GM19238 (cell line): Measurements from ENCODE around the gene HIC2.
"Not testable (repeated sequence)": the region's sequence is repeated elsewhere in the genome, so short reads cannot be mapped to it uniquely, and the experiment has no call there.

Source experiments
- DNase-seq: peaks from one replicate; pipeline ENCODE4 v3.0.0; 2011; ENCODE audit warnings: low spot score; ENCODE audit not compliant: insufficient read length

The HIC2 gene

DNA sequence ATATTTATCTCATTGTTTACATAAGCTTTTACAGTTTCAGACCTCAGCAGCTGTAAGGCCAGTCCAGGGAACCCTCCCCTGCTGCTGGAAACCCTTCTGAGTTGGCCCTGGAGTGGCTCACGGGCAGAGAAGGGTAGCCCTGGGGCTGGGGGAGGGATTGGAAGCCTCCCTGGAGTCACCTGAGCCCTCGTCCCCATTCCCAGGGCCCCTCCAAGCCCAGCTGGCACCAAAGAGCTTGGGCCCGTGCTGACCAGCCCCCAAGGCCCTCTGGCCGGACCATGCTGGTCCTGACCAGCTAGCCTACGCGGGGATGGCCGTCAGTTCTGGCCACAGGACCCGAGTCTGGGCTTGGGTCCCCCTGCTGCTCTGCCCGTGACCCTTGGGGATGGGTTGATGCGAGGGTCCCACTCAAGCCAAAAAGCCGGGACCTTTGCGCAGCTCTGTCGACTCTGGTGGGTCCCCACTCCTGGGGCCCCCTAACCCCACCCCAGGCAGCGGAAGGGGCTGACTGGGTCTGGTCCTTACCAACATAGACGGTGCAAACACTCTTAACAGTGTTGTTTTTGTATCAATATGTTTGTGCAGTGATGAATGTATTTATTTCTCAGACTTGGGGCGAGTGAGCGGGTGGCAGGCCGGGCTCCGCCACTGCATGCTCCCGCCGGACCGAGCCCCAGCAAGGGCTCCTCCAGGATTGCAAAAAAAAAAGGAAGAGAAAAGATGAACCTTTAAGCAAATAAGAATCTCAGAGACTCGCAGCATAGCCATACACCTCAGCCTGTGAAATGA, 32.6 kb downstream of the HIC2 start:
- DNase-seq: no peak

DNA sequence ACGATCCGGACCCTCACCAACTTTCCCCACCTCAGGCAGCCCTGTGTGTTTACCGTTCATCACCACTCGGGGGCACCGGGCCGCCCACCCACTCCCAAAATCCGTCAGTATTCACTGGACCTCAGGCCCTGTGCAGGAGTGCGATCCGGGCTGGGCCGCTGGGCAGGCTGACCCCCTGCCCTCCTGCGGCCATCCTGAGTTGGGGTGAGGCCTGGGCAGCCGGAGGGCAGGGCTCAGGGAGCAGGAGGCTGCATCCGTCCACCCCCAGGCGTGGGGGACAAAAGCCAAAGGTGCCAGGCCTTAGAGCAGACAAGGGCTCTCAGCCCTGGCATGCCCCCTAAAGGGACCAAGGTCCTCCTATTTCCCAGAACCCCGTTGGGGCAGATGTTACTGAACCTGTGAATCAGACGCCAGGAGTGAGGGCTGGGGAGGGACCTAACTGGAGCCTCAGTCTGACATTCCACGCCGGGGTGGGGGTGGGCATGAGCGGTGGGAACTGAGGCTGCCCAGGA, 33.2 kb downstream of the HIC2 start:
- DNase-seq: no peak

DNA sequence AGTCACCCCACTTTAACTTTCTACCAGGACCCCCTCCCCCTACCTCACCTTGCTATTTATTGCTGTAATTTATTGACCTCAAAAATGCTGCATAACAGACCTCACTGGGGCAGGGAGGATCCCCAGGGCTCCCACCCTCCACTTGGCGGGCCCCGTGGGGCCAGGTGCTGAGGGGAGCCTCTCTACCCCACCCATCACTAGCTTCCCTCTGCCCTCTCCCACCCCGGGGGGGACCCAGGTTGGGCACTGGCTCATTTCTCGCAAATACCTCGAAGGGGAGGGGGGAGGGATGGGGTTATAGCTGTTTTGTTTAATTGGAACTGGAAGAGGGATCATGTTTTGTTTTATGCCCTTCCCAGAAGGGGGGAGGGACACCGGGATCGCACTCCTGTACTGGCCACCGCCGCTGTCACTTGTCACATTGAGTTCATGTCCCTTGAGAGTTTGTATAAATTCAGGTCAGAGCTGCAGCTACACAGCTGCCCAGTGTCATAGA, 33.7 kb downstream of the HIC2 start:
- no peak for DNase-seq

DNA sequence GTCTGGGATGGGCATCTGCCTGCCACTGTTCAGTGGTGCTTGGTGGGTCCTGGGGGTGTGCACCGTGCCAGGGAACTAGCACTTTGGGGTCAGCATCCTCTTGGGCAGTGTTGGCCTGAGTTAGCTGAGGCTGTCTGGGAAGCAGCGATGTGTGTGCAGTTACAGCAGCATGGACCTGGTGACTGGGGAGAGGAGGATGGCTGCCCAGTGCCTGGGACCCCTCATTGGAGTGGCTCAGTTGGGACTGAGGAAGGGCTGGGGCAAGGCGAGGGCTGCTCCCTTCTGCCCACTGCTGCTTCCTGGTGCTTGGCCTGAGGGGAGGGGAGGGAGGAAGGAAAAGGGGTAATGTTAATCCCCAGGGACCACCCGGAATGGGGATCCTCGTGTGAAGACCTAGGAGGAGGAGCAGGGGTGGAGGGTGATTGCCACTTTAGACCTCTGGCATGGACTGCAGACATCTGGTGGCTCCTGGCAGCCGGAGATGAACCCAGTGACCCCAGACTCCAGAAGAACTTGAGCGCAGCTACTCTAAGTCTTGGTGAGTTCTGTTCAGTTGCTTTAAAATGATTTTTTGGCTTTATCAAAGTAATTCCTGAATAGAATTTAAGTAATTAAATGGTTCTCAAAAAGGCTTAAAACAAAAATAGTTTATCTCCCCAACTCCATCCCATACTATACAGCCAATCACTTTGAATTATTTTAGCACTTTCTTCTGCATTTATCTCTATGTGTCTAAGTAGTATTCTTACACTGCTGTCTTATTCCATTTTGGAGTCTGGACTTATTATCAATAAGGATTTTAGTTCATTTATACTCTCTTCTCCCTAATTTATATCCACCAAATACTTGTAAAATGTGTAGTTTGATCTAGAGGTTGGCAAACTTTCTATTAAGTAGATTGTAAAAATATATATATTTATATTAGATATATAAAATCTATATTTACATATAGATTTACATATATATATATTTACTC, 34.7 kb downstream of the HIC2 start:
- DNase-seq: no peak

DNA sequence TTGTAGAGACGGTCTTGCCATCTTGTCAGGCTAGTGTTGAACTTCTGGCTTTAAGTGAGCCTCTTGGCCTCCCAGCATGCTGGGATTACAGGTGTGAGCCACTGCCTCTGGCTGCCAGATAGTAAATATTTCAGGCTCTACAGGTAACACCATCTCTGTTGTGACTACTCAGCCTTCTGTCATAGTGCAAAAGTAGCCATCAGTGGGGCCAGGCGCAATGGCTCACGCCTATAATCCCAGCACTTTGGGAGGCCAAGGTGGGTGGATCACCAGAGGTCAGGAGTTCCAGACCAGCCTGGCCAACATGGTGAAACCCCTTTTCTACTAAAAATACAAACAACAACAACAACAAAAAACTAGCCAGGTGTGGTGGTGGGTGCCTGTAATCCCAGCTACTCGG, 35.5 kb downstream of the HIC2 start:
- DNase-seq: not testable (repeated sequence)

DNA sequence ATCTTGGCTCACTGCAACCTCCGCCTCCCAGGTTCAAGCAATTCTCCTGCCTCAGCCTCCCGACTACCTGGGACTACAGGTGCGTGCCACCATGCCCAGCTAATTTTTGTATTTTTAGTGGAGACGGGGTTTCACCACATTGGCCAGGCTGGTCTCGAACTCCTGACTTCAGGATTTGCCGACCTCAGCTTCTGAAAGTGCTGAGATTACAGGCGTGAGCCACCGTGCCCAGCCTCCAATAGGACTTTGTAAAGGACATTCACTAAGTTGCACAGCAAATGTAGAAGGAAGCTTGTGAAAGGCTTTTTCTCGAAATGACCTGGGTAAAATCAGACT, 37.8 kb downstream of the HIC2 start:
- DNase-seq: not testable (repeated sequence)

DNA sequence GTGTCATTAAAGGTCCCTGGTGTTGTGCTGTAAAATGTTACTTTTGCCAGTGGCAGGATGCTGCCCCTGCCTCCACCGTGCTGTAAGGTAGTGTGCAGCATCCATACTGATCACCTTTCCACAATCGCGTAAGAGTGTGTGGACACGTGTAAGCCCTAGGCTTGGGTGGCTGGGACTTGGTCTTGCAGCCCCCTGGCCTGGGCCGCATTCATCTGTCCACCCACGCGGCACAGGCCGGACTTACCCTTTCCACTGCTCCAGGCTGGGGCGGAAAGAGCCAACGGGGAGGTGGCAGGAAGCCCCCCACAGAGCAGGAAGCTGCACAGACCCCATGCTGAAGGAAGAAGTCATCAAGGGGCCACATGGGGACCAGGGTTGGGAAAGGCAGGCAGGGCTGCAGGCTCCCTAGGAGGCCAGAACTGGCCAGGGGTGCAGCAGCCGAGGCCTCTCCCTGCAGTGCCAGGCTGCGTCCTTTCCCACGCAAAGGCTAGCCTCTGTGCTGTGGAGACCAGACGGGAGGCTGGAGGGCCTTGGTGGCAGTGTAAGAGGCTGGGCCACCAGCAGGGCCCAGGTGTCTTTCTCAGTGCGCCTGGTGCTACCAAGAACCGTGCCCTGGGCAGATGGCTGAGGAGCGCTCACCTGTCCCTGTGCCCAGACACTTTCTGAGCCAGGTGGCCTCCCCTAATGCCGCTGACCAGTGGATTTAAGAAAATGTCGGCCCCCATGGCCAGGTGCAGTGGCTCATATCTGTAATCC, 38.3 kb downstream of the HIC2 start:
- no peak for DNase-seq

DNA sequence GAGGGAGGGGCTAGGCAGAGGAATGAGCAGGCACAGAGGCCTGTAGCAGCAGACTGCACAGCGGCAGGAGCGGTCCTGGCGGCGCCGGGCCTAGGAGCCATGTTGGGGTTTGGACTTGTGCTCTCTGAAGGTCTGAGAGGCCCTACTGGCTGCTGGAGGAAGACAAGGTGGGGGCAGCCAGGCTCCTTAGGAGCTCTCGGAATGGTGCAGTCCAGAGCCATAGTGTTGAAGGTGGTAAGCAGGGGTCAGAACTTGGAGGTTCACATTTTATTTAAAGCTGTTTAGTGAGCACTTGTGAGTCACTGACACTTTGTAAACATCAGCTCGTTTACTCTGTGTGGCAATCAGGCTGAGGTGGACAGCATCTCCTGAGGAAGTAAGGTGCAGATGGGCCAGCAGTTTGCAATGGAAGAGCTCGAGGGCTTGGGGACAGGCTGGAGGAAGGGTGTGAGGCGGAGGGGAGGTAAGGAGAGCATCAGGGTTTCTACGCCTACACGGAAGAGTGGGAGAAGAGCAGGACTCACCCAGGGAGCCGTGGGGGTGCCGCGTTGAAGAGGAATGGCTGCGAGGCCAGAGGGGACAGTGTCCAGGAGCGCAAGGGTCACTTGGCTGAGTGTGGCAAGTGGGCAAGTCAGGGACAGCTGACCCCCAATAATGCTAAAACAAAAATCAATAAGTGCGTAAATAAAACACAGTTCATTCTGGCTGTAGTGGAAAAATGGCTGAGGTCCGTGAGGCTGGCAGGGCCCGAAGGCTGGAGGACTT, 40.0 kb downstream of the HIC2 start:
- no peak for DNase-seq

DNA sequence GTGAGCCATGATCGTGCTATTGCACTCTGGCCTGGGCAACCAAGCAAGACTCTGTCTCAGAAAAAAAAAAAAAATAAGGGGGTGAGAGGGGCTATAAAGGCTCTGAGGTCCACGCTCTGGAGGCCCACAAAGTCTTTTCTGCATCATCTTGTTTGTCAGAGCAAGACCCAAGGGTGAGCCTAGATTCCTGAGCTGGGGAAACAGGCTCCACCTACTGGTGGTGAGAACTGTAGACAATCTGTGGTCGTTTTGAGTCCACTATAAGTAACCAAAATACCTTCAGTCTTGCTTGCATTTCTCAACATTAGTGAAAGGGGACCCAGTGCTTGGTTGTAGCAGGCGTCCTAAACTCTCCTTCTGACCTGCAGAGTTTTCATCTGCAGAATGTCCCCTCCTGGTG, 45.5 kb downstream of the HIC2 start:
- not testable (repeated sequence) for DNase-seq

DNA sequence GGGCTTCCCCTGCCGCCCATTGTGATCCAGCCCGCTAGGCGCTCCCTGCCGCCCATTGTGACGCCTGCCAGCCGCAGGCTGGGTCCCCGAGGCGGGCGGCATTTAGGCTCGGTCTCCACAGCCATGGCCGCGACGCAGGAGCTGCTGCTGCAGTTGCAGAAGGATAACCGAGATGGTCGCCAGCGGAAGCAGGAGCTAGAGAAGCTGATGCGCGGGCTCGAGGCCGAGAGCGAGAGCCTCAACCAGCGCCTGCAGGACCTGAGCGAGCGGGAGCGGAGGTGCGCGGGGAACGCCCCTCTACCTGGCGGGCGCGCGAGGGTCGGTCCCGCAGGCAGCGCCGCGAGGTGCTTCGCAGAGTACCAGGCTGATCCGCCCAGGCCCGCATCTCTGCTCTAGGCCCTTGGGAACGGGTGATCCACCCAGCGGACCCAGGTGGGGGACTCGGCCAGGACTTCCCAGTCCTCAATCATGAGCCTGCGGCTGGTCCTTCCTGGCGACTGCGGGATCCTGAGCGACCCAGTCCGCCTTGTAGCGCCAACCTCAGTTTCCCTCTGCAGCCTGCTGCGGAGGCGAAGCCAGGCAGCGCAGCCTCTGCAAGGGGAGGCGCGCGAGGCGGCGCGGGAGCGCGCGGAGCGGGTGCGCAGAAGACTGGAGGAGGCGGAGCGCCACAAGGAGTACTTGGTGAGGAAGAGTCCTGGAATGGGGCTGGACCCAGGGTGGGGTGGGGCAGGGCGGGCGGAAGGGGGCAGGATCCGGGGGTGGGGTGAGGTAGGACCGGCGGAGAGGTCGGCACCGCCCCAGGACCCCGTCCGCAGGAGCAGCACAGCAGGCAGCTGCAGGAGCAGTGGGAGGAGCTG, 50.4 kb downstream of the HIC2 start, which contains the start of gene TMEM191C:
Gene TMEM191C (plus strand): TSS at position 51 of the 857 bp plus-strand sequence. CDS start 73 bp downstream, at position 124.
- not testable (repeated sequence) for DNase-seq

DNA sequence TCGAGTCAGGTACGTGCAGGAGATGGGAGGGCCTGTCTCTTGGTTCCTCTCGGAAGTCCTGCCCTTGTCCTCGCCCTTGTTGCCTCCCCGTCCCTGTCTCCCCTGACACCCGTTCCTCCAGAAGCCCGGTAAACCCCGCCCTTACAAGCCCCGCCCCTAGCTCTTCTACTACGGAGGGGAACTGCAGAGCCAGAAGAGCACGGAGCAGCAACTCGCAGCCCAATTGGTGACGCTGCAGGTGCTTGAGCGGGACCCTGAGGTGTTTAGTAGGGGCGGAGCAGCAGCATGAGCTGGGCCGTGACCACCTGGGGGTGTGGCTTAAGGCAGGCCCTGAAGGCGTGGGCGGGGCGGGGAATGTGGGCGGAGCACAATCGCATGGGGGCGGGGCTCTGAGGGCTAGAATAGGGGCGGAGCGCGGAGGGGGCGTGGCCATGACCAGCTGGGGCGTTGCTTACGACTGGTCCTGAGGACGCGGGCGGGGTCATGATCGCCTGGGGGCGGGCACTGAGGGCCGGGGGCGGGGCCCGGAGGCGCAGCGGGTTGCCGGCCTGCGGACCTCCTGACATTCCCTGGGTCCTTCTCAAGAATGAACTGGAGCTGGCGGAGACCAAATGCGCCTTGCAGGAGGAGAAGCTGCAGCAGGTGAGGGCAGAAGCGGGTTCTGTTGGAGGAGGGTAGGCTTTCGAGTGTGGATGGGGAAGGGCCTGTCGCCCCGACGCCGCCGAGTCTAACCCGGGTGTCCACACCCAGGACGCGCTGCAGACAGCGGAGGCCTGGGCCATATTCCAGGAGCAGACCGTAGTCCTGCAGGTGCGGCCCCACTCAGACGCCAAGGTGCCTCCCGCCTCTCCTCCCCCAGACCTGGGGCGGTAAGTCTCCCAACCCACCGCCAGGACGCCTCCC, 51.3 kb downstream of the HIC2 start:
- not testable (repeated sequence) for DNase-seq

DNA sequence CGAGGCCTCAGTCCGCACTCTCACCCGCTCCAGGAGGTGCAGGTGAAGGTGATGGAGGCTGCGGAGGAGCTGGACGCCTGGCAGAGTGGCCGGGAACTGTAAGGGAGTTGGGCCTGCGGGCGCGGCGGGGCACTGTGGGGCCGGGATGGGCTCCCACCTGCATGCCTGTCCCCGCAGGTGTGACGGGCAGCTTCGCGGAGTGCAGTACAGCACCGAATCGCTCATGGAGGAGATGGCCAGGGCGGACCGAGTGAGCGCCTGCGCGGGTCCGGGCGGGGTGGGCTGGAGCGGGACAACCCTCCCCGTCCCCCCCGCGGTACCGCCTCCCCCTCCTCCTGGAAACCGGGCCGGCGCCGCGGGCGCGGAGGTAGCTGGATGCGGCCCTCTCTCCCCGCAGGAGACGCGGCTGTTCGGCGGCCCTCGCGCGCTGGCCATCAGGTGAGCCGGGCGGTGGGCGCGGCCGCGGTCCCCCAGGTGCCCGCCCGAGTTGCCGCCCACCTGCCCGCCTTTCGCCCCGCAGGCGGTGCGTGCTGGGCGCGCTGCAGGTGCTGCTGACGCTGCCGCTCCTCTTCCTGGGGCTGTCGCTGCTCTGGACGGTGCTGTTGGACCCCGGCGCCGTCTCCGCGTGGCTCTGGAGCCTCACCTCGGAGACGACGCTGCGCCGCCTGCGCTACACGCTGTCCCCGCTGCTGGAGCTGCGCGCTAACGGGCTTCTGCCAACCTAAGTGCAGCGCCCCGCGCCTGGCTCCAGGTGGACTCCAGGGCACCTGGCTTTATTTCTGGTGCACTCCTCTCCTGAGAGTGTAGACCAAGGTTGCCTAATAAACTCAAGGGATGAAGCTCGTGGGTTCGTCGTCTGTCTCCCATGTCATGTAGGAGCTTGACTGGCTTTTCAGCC, 52.2 kb downstream of the HIC2 start:
- not testable (repeated sequence) for DNase-seq

DNA sequence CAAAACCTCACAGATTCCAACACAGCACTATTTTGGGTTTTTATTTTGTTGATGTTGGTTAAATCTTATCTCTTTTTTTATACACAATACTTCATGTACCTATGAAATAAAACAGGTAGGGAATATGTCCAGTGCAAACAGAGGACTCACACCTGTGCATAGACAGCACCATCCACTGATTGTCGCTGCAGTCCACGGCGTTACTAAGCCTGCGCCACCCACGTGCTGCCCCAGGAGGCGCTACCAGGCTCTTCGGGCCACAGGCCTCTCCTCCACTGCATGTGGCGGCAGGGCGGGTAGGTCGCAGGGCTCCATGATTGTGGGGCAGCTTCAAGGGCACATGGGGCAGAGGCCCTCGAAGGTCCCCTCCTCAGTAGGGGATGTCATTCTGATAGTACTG, 55.8 kb downstream of the HIC2 start:
- not testable (repeated sequence) for DNase-seq

DNA sequence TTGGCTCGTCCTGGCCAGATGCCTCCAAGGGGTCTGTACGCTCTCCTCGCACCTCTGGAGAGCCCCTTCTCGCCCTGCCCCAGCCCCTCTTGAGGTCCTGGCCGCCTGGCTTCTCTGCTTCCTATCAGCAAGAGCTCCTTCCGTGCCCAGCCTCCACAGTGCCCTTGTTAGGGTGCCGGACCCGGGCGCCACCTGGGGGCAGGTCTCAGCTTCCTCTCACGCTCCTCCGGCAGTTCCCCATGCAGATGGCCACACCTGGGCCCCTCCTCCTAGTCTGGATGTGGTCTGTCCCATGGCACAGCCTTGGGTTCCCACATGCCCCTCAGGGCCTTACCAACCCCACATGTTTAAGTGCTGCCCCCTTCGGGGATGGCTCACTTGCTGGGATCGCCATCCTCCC, 56.5 kb downstream of the HIC2 start:
- not testable (repeated sequence) for DNase-seq

DNA sequence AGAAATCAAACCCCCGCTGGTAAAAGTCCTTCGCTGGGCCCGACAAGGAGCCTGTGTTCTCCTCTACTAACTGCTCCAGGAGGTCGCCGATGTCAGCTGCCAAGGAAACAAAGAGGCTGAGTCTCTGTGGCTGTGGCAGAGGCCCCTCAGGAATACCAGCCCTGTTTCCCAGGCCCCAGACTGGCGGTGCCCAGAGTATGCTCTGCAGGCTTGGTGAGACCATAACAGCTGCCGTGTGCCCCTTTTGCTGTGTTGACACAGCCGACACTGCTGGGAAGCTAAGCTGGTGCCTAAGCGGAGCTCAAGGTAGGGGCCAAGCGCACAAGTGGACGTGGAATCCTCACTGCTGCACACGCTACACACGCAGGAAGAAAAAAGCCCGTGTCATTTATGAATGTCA, 66.9 kb downstream of the HIC2 start:
- not testable (repeated sequence) for DNase-seq

DNA sequence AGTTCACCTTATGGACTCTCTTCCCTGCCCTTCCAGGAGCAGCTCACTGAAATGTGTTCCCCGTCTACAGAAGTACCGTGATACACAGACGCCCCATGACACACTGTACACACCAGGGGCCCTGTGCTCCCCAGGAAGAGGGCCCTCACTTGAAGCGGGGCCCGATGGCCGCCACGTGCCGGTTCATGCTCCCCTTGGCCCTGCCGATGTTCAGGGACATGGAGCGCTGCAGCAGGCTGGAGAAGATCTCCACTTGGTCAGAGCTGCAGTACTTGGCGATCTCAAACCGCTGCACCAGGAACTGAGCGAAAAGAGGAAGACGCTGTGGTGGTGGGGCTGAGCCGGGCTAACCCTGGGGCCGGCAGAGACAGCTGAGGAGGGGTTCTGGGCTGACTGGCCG, 70.6 kb downstream of the HIC2 start:
- not testable (repeated sequence) for DNase-seq

DNA sequence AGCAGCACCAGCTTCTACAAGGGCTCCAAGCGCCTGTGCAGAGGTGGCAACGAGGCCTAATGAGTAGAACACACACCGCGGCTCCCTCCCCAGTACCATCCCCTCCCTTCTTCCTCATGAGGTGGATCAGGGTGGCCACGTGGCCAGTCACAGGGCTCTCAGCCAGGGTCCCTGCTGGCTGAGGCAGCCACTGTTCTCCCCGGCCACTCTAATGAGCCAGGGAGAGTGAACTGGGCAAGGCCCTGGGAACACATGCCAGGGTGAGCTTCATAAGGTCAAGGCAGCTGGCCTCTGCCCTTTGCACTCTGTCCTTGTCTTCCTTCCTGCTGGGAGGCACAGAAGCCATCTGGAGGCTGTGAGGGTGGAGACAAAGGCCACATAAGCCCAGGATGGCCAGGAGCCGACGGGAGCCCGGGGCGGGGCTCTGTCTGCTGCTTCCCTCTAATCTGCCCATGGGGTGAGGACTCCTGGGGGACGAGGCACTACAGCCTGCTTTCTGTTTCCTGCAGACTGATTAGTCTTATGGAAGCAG, 72.0 kb downstream of the HIC2 start:
- not testable (repeated sequence) for DNase-seq
